Chondrocyte (in vitro differentiated cells): Measurements from ENCODE around the gene STAM. TPM values are rescaled to one million over a fixed set of nuclear protein-coding genes. Genes with fewer than 3 reads are reported as not detected.

Source experiments
- DNase-seq: peaks from one replicate; pipeline ENCODE4 v3.0.0; 2021; ENCODE audit warnings: mixed read lengths, low spot score
- H3K27ac Mint-ChIP-seq: one replicate; pipeline ENCODE4 v1.8.0; 2021; ENCODE audit warnings: mild to moderate bottlenecking, moderate library complexity, mixed read lengths; ENCODE audit not compliant: unreplicated experiment
- H3K27me3 Mint-ChIP-seq: 2 replicates; pipeline ENCODE4 v1.8.0; 2021; ENCODE audit warnings: low read depth, mixed read lengths
- H3K36me3 Mint-ChIP-seq: 2 replicates; pipeline ENCODE4 v1.8.0; 2021; ENCODE audit warnings: low read depth, mixed read lengths
- H3K4me1 Mint-ChIP-seq: 2 replicates; pipeline ENCODE4 v1.8.0; 2021; ENCODE audit warnings: low read depth, mild to moderate bottlenecking, mixed read lengths
- H3K4me3 Mint-ChIP-seq: one replicate; pipeline ENCODE4 v1.8.0; 2021; ENCODE audit warnings: mild to moderate bottlenecking, moderate library complexity, mixed read lengths; ENCODE audit not compliant: unreplicated experiment
- H3K9me3 Mint-ChIP-seq: 2 replicates; pipeline ENCODE4 v1.8.0; 2021; ENCODE audit warnings: low read depth, mixed read lengths
- total RNA-seq: library from RNA; stranded (reverse); gene quantifications from 3 replicates; pipeline ENCODE4 v1.2.1, GENCODE V29; 2021
- TF ChIP-seq, protein P1 (sequence below): fragments of 200-600 bp; sonication (generic); IDR thresholded peaks from 2 replicates; pipeline ENCODE4 v1.5.0; 2021; ENCODE audit warnings: antibody characterized with exemption, mild to moderate bottlenecking, moderate library complexity

Gene STAM
- total RNA-seq, 1 donor from 2014 or later = 27.6 TPM

DNA sequence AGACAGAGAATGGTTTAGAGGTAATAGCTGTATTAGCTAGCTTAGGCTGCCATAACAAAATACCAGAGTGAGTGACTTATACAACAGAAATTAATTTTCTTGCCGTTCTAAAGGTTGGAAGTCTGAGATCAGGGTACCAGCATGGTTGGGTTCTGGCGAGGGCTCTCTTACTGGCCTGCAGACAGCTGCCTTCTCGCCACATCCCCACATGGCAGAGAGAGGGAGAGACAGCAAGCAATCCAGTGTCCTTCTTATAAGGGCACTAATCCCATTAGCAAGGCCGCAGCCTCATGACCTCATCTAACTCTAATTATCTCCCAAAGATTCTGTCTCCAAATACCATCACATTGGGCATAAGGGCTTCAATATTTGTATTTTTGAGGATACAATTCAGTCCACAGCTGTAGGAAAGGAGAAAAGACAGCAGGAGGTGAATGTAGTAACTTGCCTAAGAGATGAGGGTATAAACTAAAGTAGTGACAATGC, 3.6 kb upstream of the STAM start:
- H3K4me3 Mint-ChIP-seq = no peak overlapping the region
- H3K27ac Mint-ChIP-seq = no peak overlapping the region

DNA sequence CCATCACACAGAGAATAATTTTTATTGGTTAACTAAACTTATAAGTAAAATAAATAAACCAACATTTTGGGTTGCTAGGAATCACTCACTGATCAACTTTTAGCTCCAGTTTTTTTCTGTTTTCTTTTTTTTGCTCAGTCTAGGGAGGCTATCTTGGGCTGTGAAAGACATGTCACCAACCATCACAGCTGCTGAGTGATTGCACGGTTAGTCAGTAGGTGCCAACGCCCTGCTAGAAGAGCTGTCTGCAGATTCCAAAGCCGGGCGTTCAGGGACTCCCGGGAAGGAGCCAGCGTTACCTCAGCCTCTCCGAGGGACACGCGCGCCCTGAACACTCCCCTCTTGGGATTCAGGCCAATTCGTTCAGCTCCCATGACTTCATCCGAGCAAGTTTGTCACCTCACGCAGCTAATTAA, 604 bp upstream of the STAM start:
- peaks cover 42% of the 10 kb centered on the region for H3K4me1 Mint-ChIP-seq
- no peak for DNase-seq
- H3K27ac Mint-ChIP-seq = peak overlapping the region; percentile 100
- H3K27me3 Mint-ChIP-seq = no peaks in the 10 kb centered on the region
- peak overlapping the region; percentile 97 for H3K4me3 Mint-ChIP-seq
- H3K36me3 Mint-ChIP-seq = peaks cover 2% of the 10 kb centered on the region
- TF ChIP-seq, protein P1, sequence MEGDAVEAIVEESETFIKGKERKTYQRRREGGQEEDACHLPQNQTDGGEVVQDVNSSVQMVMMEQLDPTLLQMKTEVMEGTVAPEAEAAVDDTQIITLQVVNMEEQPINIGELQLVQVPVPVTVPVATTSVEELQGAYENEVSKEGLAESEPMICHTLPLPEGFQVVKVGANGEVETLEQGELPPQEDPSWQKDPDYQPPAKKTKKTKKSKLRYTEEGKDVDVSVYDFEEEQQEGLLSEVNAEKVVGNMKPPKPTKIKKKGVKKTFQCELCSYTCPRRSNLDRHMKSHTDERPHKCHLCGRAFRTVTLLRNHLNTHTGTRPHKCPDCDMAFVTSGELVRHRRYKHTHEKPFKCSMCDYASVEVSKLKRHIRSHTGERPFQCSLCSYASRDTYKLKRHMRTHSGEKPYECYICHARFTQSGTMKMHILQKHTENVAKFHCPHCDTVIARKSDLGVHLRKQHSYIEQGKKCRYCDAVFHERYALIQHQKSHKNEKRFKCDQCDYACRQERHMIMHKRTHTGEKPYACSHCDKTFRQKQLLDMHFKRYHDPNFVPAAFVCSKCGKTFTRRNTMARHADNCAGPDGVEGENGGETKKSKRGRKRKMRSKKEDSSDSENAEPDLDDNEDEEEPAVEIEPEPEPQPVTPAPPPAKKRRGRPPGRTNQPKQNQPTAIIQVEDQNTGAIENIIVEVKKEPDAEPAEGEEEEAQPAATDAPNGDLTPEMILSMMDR = no peak
- peaks cover 6% of the 10 kb centered on the region for H3K9me3 Mint-ChIP-seq

More for the DNA sequence above, 3.6 kb upstream of the STAM start:
- Mint-ChIP-seq H3K9me3 (peaks cover 6% of the 10 kb centered on the region), H3K27me3 (peaks cover 2% of the 10 kb centered on the region), H3K4me1 (peaks cover 19% of the 10 kb centered on the region), H3K36me3 (peaks cover 2% of the 10 kb centered on the region)
- DNase-seq = no peak
- TF ChIP-seq, protein P1 = no peak

DNA sequence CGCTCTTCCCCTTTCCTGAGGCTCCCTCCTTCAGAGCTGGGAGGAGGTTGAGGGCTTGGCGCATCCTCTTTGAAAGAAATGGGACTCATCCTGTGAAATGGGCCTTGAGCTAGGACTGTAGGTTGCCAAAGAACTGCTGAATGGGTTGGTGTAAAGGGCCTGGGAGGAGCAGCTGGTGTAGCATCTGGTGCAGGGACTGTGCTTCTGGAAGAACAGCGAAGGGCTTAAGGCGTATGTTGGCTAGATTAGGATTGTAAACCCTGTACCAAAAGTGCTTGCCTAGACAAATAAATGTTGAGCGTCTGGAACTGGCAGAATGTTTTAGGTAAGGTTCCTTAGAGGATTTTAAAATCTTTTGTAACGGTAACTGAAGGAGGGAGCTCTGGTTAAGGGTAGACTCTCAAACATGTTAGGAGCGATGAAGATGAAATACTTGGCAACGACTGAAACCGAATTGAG, 563 bp downstream of the STAM start:
- no peaks in the 10 kb centered on the region for H3K27me3 Mint-ChIP-seq
- H3K36me3 Mint-ChIP-seq = peaks cover 2% of the 10 kb centered on the region
- peaks cover 48% of the 10 kb centered on the region for H3K4me1 Mint-ChIP-seq
- TF ChIP-seq, protein P1 = peak; percentile 17
- H3K4me3 Mint-ChIP-seq = peak overlapping the region; percentile 97
- DNase-seq = no peak
- H3K27ac Mint-ChIP-seq = peak overlapping the region; percentile 100
- H3K9me3 Mint-ChIP-seq = peaks cover 6% of the 10 kb centered on the region

DNA sequence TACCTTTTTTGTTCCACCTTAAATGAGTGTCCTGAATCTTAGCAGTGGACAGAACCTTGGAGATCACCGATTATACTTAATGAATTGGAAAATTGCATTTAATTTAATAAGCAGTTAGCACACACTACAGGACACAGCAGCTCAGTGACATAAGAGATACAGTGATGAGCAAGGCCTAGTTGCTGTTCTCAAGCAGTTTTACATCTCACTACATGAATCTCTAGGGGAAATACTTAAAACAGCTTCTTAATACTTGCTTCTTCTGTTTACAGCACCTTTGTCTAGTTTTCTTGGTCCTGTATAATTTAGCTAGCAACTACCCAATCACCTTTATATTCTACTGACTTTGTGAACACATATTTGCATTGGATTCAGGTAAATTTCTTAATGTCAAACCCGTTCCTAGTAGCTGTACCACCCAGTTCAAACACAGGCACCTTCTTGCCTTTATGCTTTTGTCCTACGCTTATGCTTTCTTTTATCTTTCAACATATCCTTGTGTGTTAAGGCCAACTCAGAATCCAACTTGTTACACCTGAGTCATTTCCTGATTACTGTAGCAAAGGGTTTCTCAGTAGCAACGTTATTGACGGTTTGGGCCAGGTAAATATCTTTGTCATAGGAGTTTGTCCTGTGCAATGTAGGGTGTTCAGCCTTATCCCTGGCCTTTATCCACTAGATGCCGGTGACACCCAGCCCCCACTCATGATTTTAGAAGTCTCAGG, 1.8 kb downstream of the STAM start:
- H3K4me1 Mint-ChIP-seq = peaks cover 61% of the 10 kb centered on the region
- peak overlapping the region; percentile 100 for H3K27ac Mint-ChIP-seq
- H3K27me3 Mint-ChIP-seq = no peaks in the 10 kb centered on the region
- TF ChIP-seq, protein P1 = no peak
- H3K9me3 Mint-ChIP-seq = no peaks in the 10 kb centered on the region
- H3K36me3 Mint-ChIP-seq = peaks cover 2% of the 10 kb centered on the region
- DNase-seq = no peak
- H3K4me3 Mint-ChIP-seq = peak overlapping the region; percentile 97

DNA sequence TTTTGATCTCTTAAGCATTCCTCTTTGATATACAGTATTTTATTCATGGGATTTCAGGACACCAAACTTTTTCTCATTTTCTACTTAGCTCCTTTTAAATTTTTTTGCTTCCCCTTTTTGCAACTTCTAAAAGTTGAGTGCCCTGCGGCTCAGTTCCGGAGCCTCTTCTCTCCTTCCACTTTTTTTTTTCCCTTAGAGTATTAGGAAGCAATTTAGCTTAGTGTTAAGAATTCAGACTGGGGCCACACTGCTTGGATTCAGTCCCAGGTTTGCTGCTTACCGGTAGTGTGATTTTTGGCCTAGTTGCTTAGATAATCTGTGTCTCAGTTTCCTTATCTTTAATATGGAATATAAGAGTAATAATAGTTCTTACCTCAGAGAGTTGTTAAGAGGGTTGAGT, 3.4 kb downstream of the STAM start:
- TF ChIP-seq, protein P1 = no peak
- H3K4me1 Mint-ChIP-seq = peaks cover 76% of the 10 kb centered on the region
- H3K36me3 Mint-ChIP-seq = no peaks in the 10 kb centered on the region
- H3K4me3 Mint-ChIP-seq = no peak overlapping the region
- peak overlapping the region; percentile 38 for H3K27ac Mint-ChIP-seq
- no peaks in the 10 kb centered on the region for H3K27me3 Mint-ChIP-seq
- no peaks in the 10 kb centered on the region for H3K9me3 Mint-ChIP-seq
- no peak for DNase-seq
